Gastrocnemius medialis (tissue), 4 donors: ENCODE measurements around the gene SBK3. TPM values are rescaled to one million over a fixed set of nuclear protein-coding genes. Genes with fewer than 3 reads are reported as not detected.

Experiments used
- ATAC-seq, 2 donors: fragments of 150-250 bp; one replicate each; pipeline ENCODE4 v1.9.1; 2016
- DNase-seq, 2 donors: peaks; one replicate each; pipeline ENCODE4 v3.0.0-alpha.2; 2019
- H3K27ac ChIP-seq, 4 donors: fragments of 200-600 bp; sonication (generic); 1 replicate in 1 of 4; 2 replicates in 3 of 4; pipeline ENCODE4 v1.5.1; 2016 to 2018; ENCODE audit warnings: mild to moderate bottlenecking in 2 of 4, moderate library complexity in 1 of 4
- H3K27me3 ChIP-seq, 3 donors: fragments of 200-600 bp; sonication (generic) in 2 of 3; 1 replicate in 1 of 3; 2 replicates in 2 of 3; pipeline versions ENCODE4 v1.5.1 to v1.6.0; 2016 to 2019; ENCODE audit warnings: mild to moderate bottlenecking in 1 of 3, moderate library complexity in 1 of 3
- H3K36me3 ChIP-seq, 2 donors: fragments of 200-600 bp; sonication (generic) in 1 of 2; one replicate each; pipeline ENCODE4 v1.5.1; 2017 to 2018
- H3K4me1 ChIP-seq, 2 donors: fragments of 200-600 bp; sonication (generic) in 1 of 2; one replicate each; pipeline ENCODE4 v1.5.1; 2016 to 2017; ENCODE audit warnings: mild to moderate bottlenecking in 2 of 2
- H3K4me3 ChIP-seq, 4 donors: fragments of 200-600 bp; sonication (generic) in 3 of 4; 1 replicate in 1 of 4; 2 replicates in 3 of 4; pipeline ENCODE4 v1.5.1; 2016 to 2019; ENCODE audit warnings: mild to moderate bottlenecking in 2 of 4
- H3K9me3 ChIP-seq, 3 donors: fragments of 200-600 bp; sonication (generic) in 2 of 3; 1 replicate in 1 of 3; 2 replicates in 2 of 3; pipeline ENCODE4 v1.5.1; 2016 to 2019
- POLR2A ChIP-seq, 2 donors: fragments of 450-650 bp; IDR thresholded peaks; one replicate each; pipeline ENCODE4 v1.6.1; 2017; ENCODE audit warnings: antibody characterized with exemption in 2 of 2, mild to moderate bottlenecking in 2 of 2, moderate library complexity in 2 of 2
- in situ Hi-C, 4 donors: fragments of 200-750 bp; cut with MboI; loops; one replicate each; pipeline versions ENCODE4 v1.15.0 to v1.8.0; 2017; ENCODE audit warnings: low sequenced_read_pairs in 4 of 4
- intact Hi-C: fragments of 100-400 bp; cut with DNase I; formaldehyde crosslinking; loops from one replicate; pipeline ENCODE4 v1.15.1; 2023; ENCODE audit warnings: low total_unique reads
- total RNA-seq, 4 donors: library from RNA; depleted of rRNA; stranded (reverse); fragments of >200 nt; gene quantifications; one replicate each; pipeline versions ENCODE4 v1.1.0 to v1.2.3, GENCODE V29; 2016
- TF ChIP-seq, protein P1 (sequence below), 5 experiments: fragments of 450-650 bp in 3 of 5; fragments of 200-600 bp in 2 of 5; sonication (generic) in 2 of 5; IDR thresholded peaks in 4 of 5; conservative IDR thresholded peaks in 1 of 5; 1 replicate in 4 of 5; 2 replicates in 1 of 5; pipeline ENCODE4 v1.5.1; 2016 to 2019; ENCODE audit warnings: antibody characterized with exemption in 5 of 5, mild to moderate bottlenecking in 3 of 5, moderate library complexity in 3 of 5

The SBK3 gene
- total RNA-seq, 4 donors from 2014 or later = 3.1 to 24.1 (median 6.8) TPM

DNA sequence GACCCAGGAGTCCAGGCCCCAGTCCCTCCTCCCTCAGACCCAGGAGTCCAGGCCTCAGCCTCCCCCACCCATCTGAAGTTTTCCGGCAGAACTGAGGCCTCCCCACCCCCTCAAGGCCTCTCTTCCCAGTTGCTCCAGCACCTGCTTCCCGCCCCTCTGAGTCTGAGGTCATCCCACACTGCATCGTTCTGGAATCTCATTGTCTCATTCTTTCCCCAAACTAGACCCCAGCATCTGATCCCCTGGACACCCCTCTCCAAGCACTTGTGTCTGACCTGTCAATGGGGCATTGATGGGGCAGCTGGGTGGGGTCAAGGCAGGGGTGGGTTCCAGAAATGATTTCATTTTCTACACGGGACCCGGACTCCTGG is 7.6 kb downstream of the SBK3 start:
- TF ChIP-seq, protein P1, sequence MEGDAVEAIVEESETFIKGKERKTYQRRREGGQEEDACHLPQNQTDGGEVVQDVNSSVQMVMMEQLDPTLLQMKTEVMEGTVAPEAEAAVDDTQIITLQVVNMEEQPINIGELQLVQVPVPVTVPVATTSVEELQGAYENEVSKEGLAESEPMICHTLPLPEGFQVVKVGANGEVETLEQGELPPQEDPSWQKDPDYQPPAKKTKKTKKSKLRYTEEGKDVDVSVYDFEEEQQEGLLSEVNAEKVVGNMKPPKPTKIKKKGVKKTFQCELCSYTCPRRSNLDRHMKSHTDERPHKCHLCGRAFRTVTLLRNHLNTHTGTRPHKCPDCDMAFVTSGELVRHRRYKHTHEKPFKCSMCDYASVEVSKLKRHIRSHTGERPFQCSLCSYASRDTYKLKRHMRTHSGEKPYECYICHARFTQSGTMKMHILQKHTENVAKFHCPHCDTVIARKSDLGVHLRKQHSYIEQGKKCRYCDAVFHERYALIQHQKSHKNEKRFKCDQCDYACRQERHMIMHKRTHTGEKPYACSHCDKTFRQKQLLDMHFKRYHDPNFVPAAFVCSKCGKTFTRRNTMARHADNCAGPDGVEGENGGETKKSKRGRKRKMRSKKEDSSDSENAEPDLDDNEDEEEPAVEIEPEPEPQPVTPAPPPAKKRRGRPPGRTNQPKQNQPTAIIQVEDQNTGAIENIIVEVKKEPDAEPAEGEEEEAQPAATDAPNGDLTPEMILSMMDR (IDR thresholded peaks at IDR 0.05 in 4 of 5, conservative IDR thresholded peaks at IDR 0.05 in 1 of 5) = no peak
- no peak for TF ChIP-seq POLR2A (IDR thresholded peaks at IDR 0.05)
- H3K4me3 ChIP-seq = no peak overlapping the region
- DNase-seq (no peak), ATAC-seq (no peak)
- H3K36me3 ChIP-seq = no peaks in the 10 kb centered on the region
- no peaks in the 10 kb centered on the region for H3K27me3 ChIP-seq
- peaks cover 0 to 9% of the 10 kb centered on the region in 2 donors for H3K4me1 ChIP-seq
- no peaks in the 10 kb centered on the region for H3K9me3 ChIP-seq
- H3K27ac ChIP-seq = no peak overlapping the region
- intact Hi-C loops = no loop called here
- in situ Hi-C loops = no loop called here

DNA sequence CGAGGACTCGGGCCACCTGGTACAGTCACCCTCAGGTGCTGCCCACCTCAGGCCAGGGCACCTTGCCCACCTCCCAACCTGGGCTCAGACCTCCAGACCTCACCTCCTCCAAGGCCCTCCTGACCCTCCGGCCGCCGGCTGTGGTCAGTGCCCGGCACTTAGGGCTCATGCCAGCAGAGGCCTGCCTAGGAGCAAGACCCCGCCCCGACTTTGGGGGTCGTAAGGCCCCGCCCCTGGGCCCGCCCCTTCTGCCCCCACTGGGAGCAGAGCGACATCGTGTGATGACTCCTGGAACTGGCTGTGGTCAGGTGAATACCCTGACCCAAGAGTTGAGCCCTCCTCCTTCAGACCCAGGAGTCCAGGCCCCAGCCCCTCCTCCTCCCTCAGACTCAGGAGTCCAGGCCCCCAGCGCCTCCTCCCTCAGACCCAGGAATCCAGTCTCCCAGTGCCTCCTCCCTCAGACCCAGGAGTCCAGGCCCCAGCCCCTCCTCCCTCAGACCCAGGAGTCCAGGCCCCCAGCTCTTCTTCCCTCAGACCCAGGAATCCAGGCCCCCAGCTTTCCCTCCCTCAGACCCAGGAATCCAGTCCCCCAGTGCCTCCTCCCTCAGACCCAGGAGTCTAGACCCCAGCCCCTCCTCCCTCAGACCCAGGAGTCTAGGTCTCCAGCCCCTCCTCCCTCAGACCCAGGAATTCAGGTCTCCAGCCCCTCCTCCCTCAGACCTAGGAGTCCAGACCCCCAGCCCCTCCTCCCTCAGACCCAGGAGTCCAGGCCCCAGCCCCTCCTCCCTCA is 8.2 kb downstream of the SBK3 start, which contains the start of gene SBK2:
Gene SBK2 (minus strand): TSS at position 183 of the 790 bp plus-strand sequence. CDS start 839 bp downstream, outside the sequence.
- no peak for ATAC-seq
- in situ Hi-C loops (no loop called here), intact Hi-C loops (no loop called here)
- Histone ChIP-seq H3K4me1 (peaks cover 0 to 9% of the 10 kb centered on the region in 2 donors), H3K4me3 (no peak within 1 kb of the TSS), H3K27ac (no peak within 1 kb of the TSS), H3K36me3 (no peaks in the 10 kb centered on the region), H3K27me3 (no peaks in the 10 kb centered on the region), H3K9me3 (no peaks in the 10 kb centered on the region)
- no peak for TF ChIP-seq POLR2A (IDR thresholded peaks at IDR 0.05)
- TF ChIP-seq, protein P1 (IDR thresholded peaks at IDR 0.05 in 4 of 5, conservative IDR thresholded peaks at IDR 0.05 in 1 of 5) = peak in 3 of 5 experiments; percentile 17 to 39 (median 33)
- DNase-seq = no peak

DNA sequence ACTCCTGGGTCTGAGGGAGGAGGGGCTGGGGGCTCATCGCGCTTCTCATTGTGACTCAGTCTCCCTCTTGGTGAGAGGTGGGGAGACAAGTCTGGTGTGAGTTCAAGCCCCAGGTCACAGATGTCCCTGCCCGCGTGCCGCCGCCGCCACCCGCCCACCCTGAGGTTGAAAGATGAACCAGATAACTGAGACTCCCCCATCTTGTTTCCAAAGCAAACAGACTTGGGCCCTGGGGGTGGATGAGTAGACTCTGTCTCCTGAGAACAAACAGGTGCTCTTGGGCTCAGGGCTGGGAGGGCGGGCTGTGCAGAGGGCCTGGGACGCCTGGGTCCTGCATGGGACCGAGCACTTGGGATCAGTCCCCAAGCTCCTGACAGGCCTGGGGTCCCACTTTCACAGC is 9.0 kb downstream of the SBK3 start:
- TF ChIP-seq, protein P1 (IDR thresholded peaks at IDR 0.05 in 4 of 5, conservative IDR thresholded peaks at IDR 0.05 in 1 of 5) = no peak
- no peak for TF ChIP-seq POLR2A (IDR thresholded peaks at IDR 0.05)
- H3K9me3 ChIP-seq = no peaks in the 10 kb centered on the region
- in situ Hi-C loops (no loop called here), intact Hi-C loops (no loop called here)
- no peaks in the 10 kb centered on the region for H3K36me3 ChIP-seq
- no peaks in the 10 kb centered on the region for H3K27me3 ChIP-seq
- peaks cover 0 to 9% of the 10 kb centered on the region in 2 donors for H3K4me1 ChIP-seq
- no peak for ATAC-seq
- H3K4me3 ChIP-seq = no peak overlapping the region
- H3K27ac ChIP-seq = no peak overlapping the region
- no peak for DNase-seq

DNA sequence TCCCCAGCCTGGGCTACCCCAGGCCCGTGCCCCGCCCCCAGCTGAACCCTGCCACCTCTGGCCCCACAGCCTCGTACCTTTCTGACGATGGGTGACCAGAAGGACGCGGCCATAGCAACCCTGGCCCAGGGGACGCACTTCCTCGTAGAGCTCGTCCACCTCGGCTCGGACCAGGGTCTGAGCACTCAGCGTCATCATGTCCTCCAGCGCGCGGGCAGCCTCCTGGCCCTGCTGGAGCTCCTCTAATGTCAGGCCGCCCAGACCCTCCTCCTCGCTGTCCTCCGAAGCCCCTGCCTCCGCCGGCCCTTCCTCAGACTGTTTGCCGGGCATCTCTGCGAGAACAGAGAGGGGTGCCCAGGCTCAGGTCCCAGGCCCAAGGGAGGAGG is 9.4 kb downstream of the SBK3 start:
- DNase-seq (no peak), ATAC-seq (no peak)
- in situ Hi-C loops (no loop called here), intact Hi-C loops (no loop called here)
- Histone ChIP-seq H3K27me3 (no peaks in the 10 kb centered on the region), H3K9me3 (no peaks in the 10 kb centered on the region), H3K4me1 (peaks cover 0 to 8% of the 10 kb centered on the region in 2 donors), H3K36me3 (no peaks in the 10 kb centered on the region), H3K4me3 (no peak overlapping the region), H3K27ac (no peak overlapping the region)
- TF ChIP-seq, protein P1 (IDR thresholded peaks at IDR 0.05 in 4 of 5, conservative IDR thresholded peaks at IDR 0.05 in 1 of 5) = no peak
- TF ChIP-seq POLR2A (IDR thresholded peaks at IDR 0.05) = no peak
